ENCODE results near the gene PPP2R5B.

DNA sequence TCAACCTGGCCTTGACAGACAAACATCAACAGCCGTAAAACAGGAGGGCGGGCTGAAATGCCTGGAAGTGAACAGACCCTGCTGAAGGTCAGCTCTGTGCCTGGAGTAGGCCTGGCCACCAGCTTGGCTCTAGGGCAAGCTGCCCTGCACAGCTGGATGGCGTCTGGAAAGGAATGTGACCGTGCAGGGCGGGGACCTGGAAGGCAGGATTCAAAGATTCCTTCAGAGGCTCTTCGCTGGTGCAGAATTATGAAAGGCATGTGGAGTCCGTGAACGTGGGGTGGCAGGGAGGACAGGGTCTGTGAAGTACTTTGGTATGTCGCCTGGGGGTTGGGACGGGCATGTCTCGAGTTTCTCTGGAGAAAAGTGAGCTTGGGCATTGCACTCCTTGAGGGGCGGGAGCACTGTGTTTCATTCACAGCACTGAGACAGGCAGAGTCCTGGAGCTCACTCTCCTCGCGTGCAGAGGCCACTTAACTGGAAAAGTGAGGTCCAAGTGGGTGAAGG lies 47.6 kb upstream of the PPP2R5B start:
- no peak for TF ChIP-seq SUZ12 (IDR thresholded peaks at IDR 0.05; ENCODE audit: extremely low read depth, insufficient read depth, insufficient read length)
- no peak for TF ChIP-seq YY1 (IDR thresholded peaks at IDR 0.05; ENCODE audit: insufficient read depth, insufficient read length)

All from NT2/D1 (cell line).